MCF 10A (cell line): ENCODE measurements around the gene RRP7A. TPM values are rescaled to one million over a fixed set of nuclear protein-coding genes. Genes with fewer than 3 reads are reported as not detected.

ENCODE experiments used
- BruUV-seq: library from RNA; stranded (reverse); fragments of 400-500 nt; replicated peaks from 2 replicates; lab custom pipeline; 2021; lab: Mats Ljungman, UMichigan
- CTCF ChIA-PET: fragments of 300-600 bp; sonication (Branson Sonifier 250); formaldehyde crosslinking; extraction: SDS; loops from one replicate; lab custom pipeline; 2021; ENCODE audit warnings: antibody characterized with exemption, inconsistent platforms; lab: Yijun Ruan, JAX
- POLR2A ChIA-PET: fragments of 300-600, 350-650 bp; sonication (Branson Sonifier 250); formaldehyde crosslinking; extraction: SDS; loops from one replicate; lab custom pipeline; 2020; ENCODE audit warnings: antibody characterized with exemption, inconsistent platforms; lab: Yijun Ruan, JAX
- DNase-seq: peaks from one replicate; pipeline ENCODE4 v3.0.0-alpha.2; 2018; ENCODE audit not compliant: unreplicated experiment
- H3K27ac Mint-ChIP-seq: one replicate; pipeline ENCODE4 v1.8.0; 2022; ENCODE audit warnings: mild to moderate bottlenecking, low read depth, mixed read lengths; ENCODE audit not compliant: unreplicated experiment
- H3K27me3 Mint-ChIP-seq: one replicate; pipeline ENCODE4 v1.8.0; 2022; ENCODE audit warnings: mixed read lengths; ENCODE audit not compliant: insufficient read depth, unreplicated experiment
- H3K36me3 Mint-ChIP-seq: one replicate; pipeline ENCODE4 v1.8.0; 2022; ENCODE audit warnings: mild to moderate bottlenecking, moderate library complexity, mixed read lengths; ENCODE audit not compliant: insufficient read depth, unreplicated experiment
- H3K4me1 Mint-ChIP-seq: one replicate; pipeline ENCODE4 v1.8.0; 2022; ENCODE audit warnings: mixed read lengths; ENCODE audit not compliant: insufficient read depth, unreplicated experiment
- H3K4me3 Mint-ChIP-seq: one replicate; pipeline ENCODE4 v1.8.0; 2022; ENCODE audit warnings: mild to moderate bottlenecking, moderate library complexity, mixed read lengths; ENCODE audit not compliant: unreplicated experiment
- H3K9me3 Mint-ChIP-seq: one replicate; pipeline ENCODE4 v1.8.0; 2022; ENCODE audit warnings: mixed read lengths; ENCODE audit not compliant: unreplicated experiment
- intact Hi-C: fragments of 100-400 bp; cut with micrococcal nuclease; formaldehyde crosslinking; loops from 2 replicates; pipeline ENCODE4 v1.14.1; 2022
- total RNA-seq: library from RNA; stranded (reverse); gene quantifications from 2 replicates; pipeline ENCODE4 v1.2.3, GENCODE V29; 2022
- TF ChIP-seq, protein P1 (sequence below): fragments of 200-600 bp; IDR thresholded peaks from one replicate; pipeline ENCODE4 v1.8.0; 2022; ENCODE audit warnings: antibody characterized with exemption, mild to moderate bottlenecking; ENCODE audit not compliant: unreplicated experiment

RRP7A gene
- total RNA-seq, 1 experiment from 2014 or later: 59.4 TPM

DNA sequence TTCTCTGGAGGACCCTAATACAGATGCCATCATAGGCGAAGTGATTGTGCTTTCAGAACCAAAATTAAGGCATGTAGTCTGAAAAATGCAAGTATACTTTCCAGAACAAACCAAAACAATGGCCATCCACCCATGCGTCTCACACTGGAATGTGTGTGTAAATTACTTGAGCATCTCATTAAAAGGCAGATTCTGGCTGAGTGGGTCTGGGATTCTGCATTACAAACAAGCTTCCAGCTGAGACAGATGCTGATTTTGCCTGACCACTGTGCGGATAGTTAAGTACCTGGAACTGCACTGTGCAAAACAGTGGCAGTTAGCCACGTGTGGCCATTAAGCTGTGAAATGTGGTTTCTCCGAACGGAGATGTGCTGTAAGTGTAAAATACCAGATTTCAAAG, 26.2 kb downstream of the RRP7A start:
- DNase-seq: no peak
- CTCF ChIA-PET: no interaction called here
- intact Hi-C loops: no loop called here
- Mint-ChIP-seq H3K4me1 (no peaks in the 10 kb centered on the region), H3K4me3 (no peak overlapping the region), H3K27me3 (peaks cover 22% of the 10 kb centered on the region), H3K27ac (no peak overlapping the region), H3K9me3 (no peaks in the 10 kb centered on the region), H3K36me3 (no peaks in the 10 kb centered on the region)
- POLR2A ChIA-PET: interaction anchor here (0.7 kb wide), 1 partner anchor 402 kb away, joined by 3 read pairs; no protein-coding TSS in a partner anchor
- TF ChIP-seq, protein P1, sequence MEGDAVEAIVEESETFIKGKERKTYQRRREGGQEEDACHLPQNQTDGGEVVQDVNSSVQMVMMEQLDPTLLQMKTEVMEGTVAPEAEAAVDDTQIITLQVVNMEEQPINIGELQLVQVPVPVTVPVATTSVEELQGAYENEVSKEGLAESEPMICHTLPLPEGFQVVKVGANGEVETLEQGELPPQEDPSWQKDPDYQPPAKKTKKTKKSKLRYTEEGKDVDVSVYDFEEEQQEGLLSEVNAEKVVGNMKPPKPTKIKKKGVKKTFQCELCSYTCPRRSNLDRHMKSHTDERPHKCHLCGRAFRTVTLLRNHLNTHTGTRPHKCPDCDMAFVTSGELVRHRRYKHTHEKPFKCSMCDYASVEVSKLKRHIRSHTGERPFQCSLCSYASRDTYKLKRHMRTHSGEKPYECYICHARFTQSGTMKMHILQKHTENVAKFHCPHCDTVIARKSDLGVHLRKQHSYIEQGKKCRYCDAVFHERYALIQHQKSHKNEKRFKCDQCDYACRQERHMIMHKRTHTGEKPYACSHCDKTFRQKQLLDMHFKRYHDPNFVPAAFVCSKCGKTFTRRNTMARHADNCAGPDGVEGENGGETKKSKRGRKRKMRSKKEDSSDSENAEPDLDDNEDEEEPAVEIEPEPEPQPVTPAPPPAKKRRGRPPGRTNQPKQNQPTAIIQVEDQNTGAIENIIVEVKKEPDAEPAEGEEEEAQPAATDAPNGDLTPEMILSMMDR: no peak
- no TSS peak for BruUV-seq

DNA sequence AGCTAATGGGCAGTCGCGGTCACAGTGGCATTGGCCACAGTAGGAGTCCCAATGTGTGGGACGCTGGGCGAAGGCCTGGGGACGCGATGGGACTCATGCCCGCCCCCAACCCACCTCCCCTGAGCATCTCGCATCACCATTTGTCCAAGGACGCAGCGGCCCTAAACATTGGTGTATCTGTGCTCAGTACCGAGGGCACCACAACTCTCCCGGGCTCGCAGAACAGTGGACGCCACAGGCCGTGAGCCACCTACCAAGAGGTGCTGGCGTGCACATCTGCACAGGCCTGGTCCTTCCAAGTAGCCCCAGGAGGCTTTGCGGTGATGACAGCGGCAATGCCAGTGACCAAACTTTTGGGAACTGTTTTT, 27.3 kb downstream of the RRP7A start:
- no peak for DNase-seq
- H3K27ac Mint-ChIP-seq: no peak overlapping the region
- no peaks in the 10 kb centered on the region for H3K4me1 Mint-ChIP-seq

DNA sequence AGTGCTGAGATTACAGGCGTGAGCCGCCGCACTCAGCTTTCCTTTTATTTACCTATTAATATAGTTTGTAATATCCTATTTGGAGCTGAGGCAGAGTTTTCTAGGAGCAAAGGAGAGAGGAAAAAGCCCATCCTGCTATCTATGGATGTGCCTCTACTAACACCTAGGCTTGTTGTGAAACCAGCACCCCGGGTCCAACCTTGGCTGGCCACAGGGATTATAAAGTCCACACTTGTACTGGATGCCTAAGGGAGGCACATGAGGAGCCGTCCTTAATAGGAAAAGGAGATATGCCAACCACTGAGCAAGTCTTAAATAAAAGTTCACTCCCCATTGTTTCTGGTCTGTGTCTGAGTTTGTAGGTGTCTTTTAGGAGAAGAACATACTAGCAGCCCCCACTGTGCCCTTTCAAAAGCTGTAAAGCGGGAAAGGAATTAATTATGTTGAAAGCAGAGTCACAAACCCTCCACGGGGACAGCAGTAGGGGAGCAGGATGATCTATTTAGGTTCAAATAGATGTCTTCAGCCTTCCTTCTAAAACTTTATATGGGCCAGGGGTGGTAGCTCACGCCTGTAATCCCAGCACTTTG, 29.3 kb downstream of the RRP7A start:
- no peaks in the 10 kb centered on the region for H3K4me1 Mint-ChIP-seq
- H3K4me3 Mint-ChIP-seq: no peak overlapping the region
- no TSS peak for BruUV-seq
- H3K27ac Mint-ChIP-seq: no peak overlapping the region
- ChIA-PET POLR2A (no interaction called here), CTCF (no interaction called here)
- H3K36me3 Mint-ChIP-seq: no peaks in the 10 kb centered on the region
- intact Hi-C loops: no loop called here
- no peaks in the 10 kb centered on the region for H3K9me3 Mint-ChIP-seq
- H3K27me3 Mint-ChIP-seq: peaks cover 11% of the 10 kb centered on the region
- TF ChIP-seq, protein P1: no peak
- DNase-seq: no peak

More for the DNA sequence above, 27.3 kb downstream of the RRP7A start:
- TF ChIP-seq, protein P1: no peak
- peaks cover 22% of the 10 kb centered on the region for H3K27me3 Mint-ChIP-seq
- BruUV-seq: no TSS peak
- CTCF ChIA-PET: no interaction called here
- no peaks in the 10 kb centered on the region for H3K36me3 Mint-ChIP-seq
- no peaks in the 10 kb centered on the region for H3K9me3 Mint-ChIP-seq
- intact Hi-C loops: no loop called here
- H3K4me3 Mint-ChIP-seq: no peak overlapping the region
- POLR2A ChIA-PET: no interaction called here

DNA sequence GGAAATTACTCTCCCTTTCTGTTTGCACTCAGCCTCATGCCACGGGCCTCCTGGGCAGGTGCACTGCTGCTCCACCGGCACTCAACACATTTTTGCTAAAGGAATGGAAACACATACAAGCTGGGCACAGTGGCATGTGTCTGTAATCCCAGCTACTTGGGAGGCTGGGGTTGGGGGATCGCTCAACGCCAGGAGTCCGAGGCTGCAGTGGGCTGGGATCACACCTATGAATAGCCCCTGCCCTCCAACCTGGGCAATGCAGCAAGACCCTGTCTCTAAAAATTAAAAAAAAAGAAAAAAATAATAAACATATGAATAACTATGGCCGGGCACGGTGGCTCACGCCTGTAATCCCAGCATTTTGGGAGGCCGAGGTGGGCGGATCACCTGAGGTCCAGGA, 30.6 kb downstream of the RRP7A start:
- intact Hi-C loops: no loop called here
- H3K9me3 Mint-ChIP-seq: no peaks in the 10 kb centered on the region
- CTCF ChIA-PET: no interaction called here

More for the DNA sequence above, 30.6 kb downstream of the RRP7A start:
- TF ChIP-seq, protein P1: no peak
- BruUV-seq: no TSS peak
- Mint-ChIP-seq H3K4me1 (no peaks in the 10 kb centered on the region), H3K27me3 (peaks cover 9% of the 10 kb centered on the region), H3K27ac (no peak overlapping the region), H3K4me3 (no peak overlapping the region), H3K36me3 (no peaks in the 10 kb centered on the region)
- DNase-seq: no peak
- POLR2A ChIA-PET: no interaction called here
